ENCODE data around the gene ADRA1B.

ADRA1B gene

DNA sequence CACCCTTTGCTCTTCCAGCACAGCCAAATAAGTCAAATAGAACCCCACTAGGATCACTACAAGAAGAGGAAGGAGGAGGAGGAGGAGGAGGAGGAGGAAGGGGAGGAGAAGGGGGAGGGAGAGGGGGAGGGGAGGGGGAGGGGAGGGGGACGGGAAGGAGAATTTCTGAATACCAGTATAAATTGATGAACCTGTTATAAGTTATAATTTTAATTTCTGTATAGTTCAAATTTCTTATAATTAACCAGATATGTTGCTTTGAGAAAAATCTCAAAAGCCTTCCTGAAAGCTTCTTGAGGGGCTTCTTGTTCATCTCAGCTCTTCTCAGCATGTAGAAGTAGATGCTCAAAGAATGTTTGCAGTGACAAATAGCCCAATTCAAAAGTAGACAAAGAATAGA lies 15.0 kb upstream of the ADRA1B start:
- no peak for DNase-seq (ENCODE audit: low read depth)
- TF ChIP-seq CTCF (IDR thresholded peaks at IDR 0.05; ENCODE audit: insufficient read depth, low read depth, low read length, missing control alignments) = no peak
- H3K4me3 ChIP-seq (ENCODE audit: low read depth, low read length) = no peak overlapping the region

DNA sequence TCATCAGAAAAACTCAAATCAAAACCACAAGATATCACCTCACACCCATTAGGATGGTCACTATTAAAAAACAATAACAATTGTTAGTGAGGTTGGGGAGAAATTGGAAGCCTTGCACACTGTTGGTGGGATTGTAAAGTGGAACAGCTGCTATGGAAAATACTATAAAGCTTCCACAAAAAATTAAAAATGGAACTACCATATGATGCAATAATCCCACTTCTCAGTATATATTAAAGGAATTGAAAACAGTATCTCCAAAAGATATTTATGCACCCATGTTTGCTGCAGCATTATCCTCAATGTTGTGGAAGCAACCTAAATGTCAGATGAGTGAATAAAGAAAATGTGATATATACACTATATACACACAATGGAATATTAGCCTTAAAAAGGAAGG lies 14.5 kb upstream of the ADRA1B start:
- H3K4me3 ChIP-seq (ENCODE audit: low read depth, low read length) = no peak overlapping the region
- DNase-seq (ENCODE audit: low read depth) = no peak
- no peak for TF ChIP-seq CTCF (IDR thresholded peaks at IDR 0.05; ENCODE audit: insufficient read depth, low read depth, low read length, missing control alignments)

DNA sequence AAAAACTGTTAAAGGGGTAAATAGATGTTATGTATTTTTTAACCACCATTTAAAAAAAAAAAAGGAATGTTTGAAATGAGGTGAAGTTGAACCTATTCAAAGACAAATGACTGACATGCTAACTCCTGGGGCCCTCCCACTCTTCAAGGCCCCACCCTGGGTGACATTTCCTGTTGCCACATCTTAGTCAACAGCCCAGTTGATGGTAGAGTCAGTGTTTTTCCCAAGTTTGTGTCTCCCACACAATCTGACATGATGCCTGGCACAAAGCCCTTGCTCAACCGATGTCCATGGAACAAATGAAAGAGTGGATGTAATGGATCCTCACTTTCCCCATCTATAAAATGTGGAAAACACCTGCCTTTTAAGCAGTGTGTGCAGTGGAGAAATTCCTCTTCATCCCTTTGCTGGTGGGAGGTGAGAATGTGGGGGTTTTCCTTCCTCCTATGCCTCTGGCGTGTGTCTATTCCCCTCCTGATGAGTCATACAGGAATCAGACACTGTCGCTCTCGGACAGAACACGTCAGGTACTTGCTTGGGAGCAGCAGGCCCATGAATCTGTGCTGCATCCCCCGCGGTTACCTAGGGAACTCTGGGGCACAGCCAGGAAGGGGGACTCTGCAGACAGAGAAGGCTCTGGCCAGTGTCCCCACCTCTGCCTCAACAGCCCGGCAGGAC lies 13.7 kb upstream of the ADRA1B start:
- DNase-seq (ENCODE audit: low read depth) = no peak
- no peak overlapping the region for H3K4me3 ChIP-seq (ENCODE audit: low read depth, low read length)
- no peak for TF ChIP-seq CTCF (IDR thresholded peaks at IDR 0.05; ENCODE audit: insufficient read depth, low read depth, low read length, missing control alignments)

GRCh38 chr5:159903131-159903530 lies 13.2 kb upstream of the ADRA1B start:
- no peak for DNase-seq (ENCODE audit: low read depth)
- no peak overlapping the region for H3K4me3 ChIP-seq (ENCODE audit: low read depth, low read length)
- TF ChIP-seq CTCF (IDR thresholded peaks at IDR 0.05; ENCODE audit: insufficient read depth, low read depth, low read length, missing control alignments) = no peak

- DNase-seq (ENCODE audit: low read depth) = no peak
- TF ChIP-seq CTCF (IDR thresholded peaks at IDR 0.05; ENCODE audit: insufficient read depth, low read depth, low read length, missing control alignments) = no peak
- no peak overlapping the region for H3K4me3 ChIP-seq (ENCODE audit: low read depth, low read length)
These were observed 11.4 kb upstream of the ADRA1B start for GRCh38 chr5:159904874-159905273.

DNA sequence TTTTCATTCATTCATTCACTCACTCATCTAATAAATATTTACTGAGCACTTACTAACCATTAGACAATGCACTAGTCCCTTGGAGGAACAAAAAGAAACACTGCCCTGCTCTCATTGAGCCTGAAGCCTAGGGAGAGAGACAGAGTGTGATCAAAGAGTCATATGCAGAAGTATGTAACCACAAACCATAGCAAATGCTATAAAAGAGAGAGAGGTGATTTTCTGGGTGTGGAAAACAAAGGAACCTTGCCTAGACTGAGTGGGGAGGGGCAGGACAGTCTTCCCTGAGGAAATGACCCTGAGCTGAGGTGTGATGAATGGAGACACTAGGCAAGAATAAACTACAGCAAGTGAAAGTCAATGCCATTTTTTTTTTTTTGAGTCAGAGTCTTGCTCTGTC lies 10.8 kb upstream of the ADRA1B start:
- TF ChIP-seq CTCF (IDR thresholded peaks at IDR 0.05; ENCODE audit: insufficient read depth, low read depth, low read length, missing control alignments) = no peak
- H3K4me3 ChIP-seq (ENCODE audit: low read depth, low read length) = no peak overlapping the region
- no peak for DNase-seq (ENCODE audit: low read depth)

DNA sequence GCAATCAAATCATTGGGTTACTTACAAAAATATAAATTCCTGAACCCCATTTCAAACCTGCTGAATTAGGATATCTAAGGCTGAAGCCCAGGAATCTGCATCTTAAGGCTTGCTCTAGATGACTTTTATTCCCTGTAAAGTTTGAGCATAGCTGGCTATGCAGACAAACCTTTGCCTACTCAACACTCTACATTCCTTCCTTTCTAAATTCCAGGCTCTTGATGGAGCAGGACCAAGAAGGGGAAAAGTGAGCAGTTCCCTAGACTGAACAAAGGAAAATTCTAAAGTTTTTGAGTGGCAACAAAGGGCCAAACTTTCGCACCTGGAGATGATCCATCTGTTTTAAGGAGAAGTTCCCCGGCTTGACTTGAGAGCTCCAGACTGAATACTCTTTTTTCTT lies 9.8 kb upstream of the ADRA1B start:
- H3K4me3 ChIP-seq (ENCODE audit: low read depth, low read length) = no peak overlapping the region
- DNase-seq (ENCODE audit: low read depth) = no peak
- TF ChIP-seq CTCF (IDR thresholded peaks at IDR 0.05; ENCODE audit: insufficient read depth, low read depth, low read length, missing control alignments) = no peak

All from GM12865 (cell line).